Daoy (cell line): ENCODE results near the gene SLC10A6. TPM values are rescaled to one million over a fixed set of nuclear protein-coding genes. Genes with fewer than 3 reads are reported as not detected.
A peak's percentile ranks its signal among the peaks of the same experiment; 100 is the strongest.

Experiments
- DNase-seq: peaks from one replicate; pipeline ENCODE4 v3.0.0-alpha.2; 2015; ENCODE audit warnings: low read depth
- total RNA-seq: library from RNA; depleted of rRNA; stranded (reverse); fragments of >200 nt; shearing (Covaris generic); gene quantifications from 2 replicates; pipeline ENCODE4 v1.2.3, GENCODE V29; 2014

The SLC10A6 gene
- total RNA-seq, 1 experiment from 2014 or later = not detected

DNA sequence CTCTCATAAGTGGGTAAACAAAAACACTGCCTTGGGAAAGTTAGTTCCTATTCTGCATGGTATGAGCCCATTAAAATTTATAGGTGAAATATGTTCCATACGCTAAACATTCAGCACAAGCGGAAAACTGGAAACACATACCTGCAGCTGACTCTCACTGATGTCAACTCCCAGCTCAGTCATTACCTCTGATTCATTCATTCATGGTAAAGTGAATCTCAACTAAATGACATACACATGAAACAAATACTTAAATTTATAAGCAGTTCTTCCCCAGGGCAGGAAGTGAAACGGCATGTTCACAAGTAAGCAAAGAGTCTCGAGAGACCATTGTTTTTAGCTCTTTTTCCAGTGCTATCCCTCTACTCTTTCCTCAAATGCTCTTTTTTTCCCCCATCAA is 1.6 kb downstream of the SLC10A6 start:
- no peak for DNase-seq

DNA sequence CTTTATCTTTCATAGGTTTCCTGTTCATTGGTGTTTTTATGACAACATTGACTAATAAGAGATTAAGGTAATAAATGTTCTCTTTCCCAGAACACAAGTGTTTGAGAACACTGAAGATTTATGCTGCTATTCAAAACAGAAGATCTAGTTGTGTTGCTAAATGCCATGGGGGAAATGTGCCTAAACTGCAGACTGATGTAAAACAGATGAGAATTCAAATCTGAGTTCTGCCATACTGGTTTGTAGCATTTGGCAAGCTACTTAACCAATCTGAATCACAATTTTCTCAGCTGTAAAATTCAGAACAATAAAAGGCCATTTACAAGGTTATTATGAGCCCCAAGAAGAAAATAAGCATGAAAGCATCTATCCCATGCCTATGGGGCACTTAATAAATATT is 2.3 kb downstream of the SLC10A6 start:
- DNase-seq = no peak

DNA sequence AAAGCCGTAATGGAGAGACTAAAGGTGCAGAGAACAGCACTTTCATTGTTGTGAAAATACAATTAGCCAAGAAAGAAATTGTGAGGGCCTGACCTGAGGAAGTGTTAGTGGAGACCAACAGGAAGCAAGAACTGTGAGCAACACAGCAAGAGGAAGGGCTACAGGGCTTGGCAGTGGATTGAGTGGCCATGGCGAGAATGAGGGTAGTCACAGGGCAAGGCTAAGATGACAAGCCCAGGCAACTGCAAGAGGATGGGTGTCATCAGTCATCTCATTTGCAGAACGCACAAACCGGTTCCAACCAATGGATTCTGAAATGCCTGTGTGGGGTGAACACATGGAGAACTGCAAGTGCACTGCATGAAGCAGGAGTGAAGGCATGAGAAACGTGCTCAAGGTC is 3.6 kb downstream of the SLC10A6 start:
- no peak for DNase-seq

GRCh38 chr4:86841309-86841708 is 7.9 kb downstream of the SLC10A6 start:
- no peak for DNase-seq

DNA sequence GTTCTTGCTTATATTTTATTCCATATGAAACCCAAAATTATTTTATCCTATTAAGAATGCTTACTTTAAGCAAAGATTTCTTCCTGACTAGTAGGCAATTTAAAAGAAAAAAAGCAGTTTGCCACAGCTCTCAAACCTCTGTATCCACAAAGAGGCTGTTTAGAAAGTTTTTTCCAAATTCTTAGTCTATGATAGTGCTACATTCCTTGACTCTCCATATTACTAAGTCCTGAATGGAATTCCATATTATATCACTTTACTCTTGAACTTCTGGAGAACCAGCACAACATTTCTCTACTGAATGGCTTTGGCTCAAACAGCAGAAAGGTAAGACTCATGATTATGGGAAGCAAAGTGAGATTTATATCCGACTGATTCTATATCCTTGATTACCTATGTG is 8.3 kb downstream of the SLC10A6 start:
- DNase-seq = no peak

DNA sequence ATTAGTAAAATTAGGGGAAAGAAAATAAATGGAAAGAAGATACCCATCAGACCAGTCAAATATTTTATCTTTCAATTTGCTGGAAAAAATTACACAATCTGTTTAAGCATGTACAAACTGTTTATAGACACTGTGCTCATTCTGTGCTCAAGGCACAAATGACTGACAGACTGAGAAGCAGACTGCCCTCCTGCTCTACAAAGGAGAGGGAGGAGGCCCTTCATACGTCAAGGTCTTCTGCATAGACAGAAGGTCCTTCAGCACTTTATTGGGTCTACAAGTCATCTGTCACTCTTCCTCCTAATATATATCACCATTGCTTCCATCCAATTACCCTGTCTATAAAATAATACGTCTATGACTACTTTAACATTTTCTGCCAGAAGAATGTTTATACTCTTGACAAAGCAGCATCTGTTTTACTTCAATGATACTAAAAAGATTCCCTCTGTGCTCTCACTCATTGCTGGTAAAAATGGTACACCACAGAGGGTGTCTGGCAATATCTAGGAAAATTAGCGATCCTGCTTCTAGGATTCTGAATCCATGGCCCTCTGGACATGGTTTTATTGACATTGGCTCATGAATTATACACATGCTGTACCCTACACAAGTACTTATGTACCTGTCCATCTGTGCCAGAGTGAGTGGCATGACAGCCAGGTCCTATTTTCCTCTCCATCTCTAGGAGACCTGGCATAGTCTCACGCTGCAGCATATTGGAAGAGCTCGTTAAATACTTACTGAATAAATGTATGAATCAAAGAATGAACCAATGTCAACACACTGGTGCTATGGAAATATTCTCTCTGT is 11.3 kb downstream of the SLC10A6 start:
- DNase-seq = no peak

GRCh38 chr4:86835677-86836076 is 13.5 kb downstream of the SLC10A6 start:
- DNase-seq = no peak

DNA sequence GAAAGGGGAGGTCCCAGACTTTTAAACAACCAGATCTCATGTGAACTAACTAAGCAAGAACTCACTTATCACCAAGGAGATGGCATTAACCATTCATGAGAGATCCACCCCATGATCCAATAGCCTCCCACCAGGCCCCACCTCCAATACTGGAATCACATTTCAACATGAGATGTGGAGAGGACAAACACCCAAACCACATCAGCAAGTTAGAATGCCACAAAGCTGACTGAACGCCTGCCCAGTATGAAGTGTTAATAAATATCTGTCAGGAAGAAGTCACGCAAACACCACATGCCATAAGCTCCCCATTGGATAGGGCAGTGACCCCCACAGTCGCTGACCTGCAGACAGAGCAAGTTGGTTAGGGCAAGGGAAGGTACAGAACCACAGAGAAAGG is 14.3 kb downstream of the SLC10A6 start:
- peak; percentile 39 for DNase-seq

- no peak for DNase-seq
Measured at GRCh38 chr4:86833615-86834014, 15.6 kb downstream of the SLC10A6 start.

GRCh38 chr4:86831262-86832130 is 17.7 kb downstream of the SLC10A6 start:
- peak; percentile 67 for DNase-seq

GRCh38 chr4:86825511-86825910 is 23.7 kb downstream of the SLC10A6 start:
- no peak for DNase-seq

GRCh38 chr4:86822136-86822535 is 27.0 kb downstream of the SLC10A6 start:
- no peak for DNase-seq

GRCh38 chr4:86821151-86821550 is 28.0 kb downstream of the SLC10A6 start:
- DNase-seq = no peak

GRCh38 chr4:86819561-86819960 is 29.6 kb downstream of the SLC10A6 start:
- no peak for DNase-seq

DNA sequence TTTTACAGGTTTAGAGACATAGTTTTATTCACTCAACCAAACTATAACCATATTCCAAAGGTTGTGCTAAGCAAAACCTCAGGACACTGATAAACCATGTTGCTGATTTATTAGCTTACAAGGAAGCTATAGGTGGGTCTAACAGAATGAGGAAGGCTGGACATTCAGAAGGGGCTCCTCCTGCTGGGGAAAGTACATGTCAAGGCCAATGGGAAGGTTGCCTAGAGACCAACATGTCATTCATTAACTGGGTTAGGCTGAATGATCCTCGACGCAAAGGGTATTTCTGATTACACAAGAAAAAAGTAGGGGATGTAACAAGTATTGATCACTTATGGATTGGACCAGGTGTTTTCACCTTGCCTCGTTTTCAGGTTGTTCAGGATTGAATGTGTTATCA is 30.3 kb downstream of the SLC10A6 start:
- no peak for DNase-seq

DNA sequence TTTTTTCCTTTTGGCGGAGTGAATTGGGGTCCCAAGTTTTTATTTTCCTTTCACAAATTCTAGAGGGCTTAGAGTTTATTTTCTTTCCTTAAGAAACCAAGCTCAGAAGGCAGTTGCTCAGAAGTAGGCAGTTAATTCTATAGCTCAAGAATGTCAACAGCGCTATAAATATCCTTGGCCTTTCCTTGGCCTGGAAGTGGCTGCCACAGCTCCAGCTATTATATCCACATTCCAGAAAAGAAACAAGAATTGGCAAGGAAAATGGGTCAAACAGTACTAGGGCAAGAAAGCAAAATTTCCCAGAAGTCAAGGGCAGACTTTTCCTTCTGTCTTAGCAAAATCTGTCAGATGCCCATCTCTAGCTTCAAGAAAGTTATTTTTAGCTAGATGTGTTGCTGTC is 31.0 kb downstream of the SLC10A6 start:
- no peak for DNase-seq

DNA sequence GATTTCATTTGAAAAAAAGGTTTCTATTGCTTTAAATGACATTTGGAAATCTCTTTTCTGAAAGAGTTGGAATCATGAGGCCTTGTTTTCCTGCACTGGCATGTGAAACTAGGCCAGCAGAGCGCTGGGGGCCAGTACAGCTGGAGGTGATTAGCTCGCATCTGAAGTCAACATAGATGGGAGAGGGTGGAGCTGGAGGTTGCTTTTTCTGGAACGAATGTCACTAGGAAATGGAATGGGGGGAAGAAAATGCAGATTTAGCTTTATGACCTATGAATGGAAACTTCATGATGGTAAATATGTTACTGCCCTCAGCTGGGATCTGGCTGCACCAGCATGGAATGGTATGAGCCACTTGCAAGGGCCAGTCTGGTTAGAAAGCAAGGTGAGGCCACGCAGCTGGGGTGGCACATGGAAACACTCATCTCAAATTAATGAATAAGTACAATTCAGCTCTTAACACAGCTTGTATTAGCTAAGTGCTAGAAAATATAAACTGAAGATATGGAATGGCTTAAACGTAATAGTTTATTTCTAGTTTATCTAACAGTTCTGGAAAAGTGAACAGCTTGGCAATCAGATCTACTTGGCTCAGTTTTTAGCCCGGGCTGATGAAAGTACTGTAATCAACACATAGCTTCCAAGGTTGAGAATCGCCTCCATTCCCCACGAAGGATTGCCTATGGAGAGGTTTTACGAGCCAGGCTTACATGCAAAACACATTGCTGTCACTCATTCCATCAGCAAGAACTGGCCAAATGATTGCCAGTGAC is 32.5 kb downstream of the SLC10A6 start:
- DNase-seq = no peak

DNA sequence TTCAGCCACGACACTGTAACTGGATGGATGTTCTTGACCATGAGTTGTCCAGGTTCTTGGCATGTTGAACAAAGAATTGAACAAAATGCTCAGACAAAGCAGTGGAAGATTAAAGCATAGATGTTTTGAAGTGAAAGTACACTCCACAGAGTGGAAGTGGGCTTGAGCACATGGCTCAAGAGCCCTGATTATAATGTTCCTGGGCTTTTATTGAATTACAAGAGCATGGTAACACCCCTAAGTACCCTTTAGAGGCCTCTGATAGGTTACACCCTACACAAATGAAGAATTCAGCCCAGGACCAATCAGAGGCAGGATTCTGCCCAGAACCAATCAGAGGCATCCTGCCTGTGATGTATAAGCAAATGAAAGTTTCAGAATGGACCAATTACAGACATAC is 33.5 kb downstream of the SLC10A6 start:
- DNase-seq = no peak

GRCh38 chr4:86810847-86811246 is 38.3 kb downstream of the SLC10A6 start:
- no peak for DNase-seq

DNA sequence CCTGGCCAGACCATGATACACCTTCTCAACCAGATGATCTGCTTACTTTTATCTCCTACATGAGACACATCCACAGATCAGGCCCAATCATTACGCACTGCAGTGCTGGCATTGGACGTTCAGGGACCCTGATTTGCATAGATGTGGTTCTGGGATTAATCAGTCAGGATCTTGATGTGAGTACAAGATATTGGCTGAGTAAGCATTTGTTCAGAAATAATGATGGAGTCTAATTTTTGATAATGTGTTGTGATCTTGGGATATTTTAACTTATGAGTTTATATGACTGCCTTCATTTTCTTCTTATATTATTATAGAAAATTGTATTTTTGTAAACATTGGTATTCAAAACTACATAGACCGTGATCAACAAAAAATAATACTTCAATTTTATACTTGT is 39.4 kb downstream of the SLC10A6 start:
- no peak for DNase-seq

DNA sequence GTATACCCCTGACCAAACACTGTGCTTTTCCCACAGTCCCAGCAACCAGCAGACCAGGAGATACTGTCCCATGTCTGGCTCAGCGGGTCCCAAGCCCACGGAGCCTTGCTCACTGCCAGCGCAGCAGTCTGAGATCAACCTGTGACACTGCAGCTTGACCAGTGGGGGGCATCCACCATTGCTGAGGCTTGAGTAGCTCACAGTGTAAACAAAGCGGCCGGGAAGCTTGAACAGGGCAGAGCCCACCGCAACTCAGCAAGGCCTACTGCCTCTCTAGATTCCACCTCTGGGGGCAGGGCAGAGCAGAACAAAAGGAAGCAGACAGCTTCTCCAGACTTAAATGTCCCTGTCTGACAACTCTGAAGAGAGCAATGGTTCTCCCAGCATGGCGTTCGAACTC is 58.1 kb downstream of the SLC10A6 start:
- no peak for DNase-seq

GRCh38 chr4:86788826-86789225 is 60.4 kb downstream of the SLC10A6 start:
- no peak for DNase-seq
